HUES64 (cell line): Measurements from ENCODE around the gene GINS3.
"Not testable (repeated sequence)": the region's sequence is repeated elsewhere in the genome, so short reads cannot be mapped to it uniquely, and the experiment has no call there.

Source experiments
- H3K27ac ChIP-seq: 2 replicates; pipeline ENCODE4 v1.7.0; 2013; ENCODE audit warnings: low read depth, low read length, inconsistent platforms
- H3K27me3 ChIP-seq: 2 replicates; pipeline ENCODE4 v1.6.1; 2013; ENCODE audit warnings: mild to moderate bottlenecking, low read length; ENCODE audit not compliant: insufficient read depth
- H3K36me3 ChIP-seq: 2 replicates; pipeline ENCODE4 v1.6.1; 2013; ENCODE audit warnings: mild to moderate bottlenecking, low read length; ENCODE audit not compliant: insufficient read depth
- H3K4me1 ChIP-seq: 2 replicates; pipeline ENCODE4 v1.6.1; 2013; ENCODE audit warnings: mild to moderate bottlenecking, low read length, moderate library complexity; ENCODE audit not compliant: insufficient read depth
- H3K4me3 ChIP-seq: 2 replicates; pipeline ENCODE4 v1.5.1; 2013; ENCODE audit warnings: mild to moderate bottlenecking, low read length, moderate library complexity
- H3K9ac ChIP-seq: 2 replicates; pipeline ENCODE4 v1.6.1; 2013; ENCODE audit warnings: mild to moderate bottlenecking, low read depth, low read length
- H3K9me3 ChIP-seq: 2 replicates; pipeline ENCODE4 v1.6.1; 2013; ENCODE audit warnings: low read depth, low read length; ENCODE audit not compliant: insufficient read depth
- WGBS: fragments of 150-250, 120-280 bp; methylation state at CpG from one replicate; pipeline ENCODE4 v1.1.7; 2013; ENCODE audit warnings: missing lambda C conversion rate; 5-methylcytosine and 5-hydroxymethylcytosine counted together

Gene GINS3

DNA sequence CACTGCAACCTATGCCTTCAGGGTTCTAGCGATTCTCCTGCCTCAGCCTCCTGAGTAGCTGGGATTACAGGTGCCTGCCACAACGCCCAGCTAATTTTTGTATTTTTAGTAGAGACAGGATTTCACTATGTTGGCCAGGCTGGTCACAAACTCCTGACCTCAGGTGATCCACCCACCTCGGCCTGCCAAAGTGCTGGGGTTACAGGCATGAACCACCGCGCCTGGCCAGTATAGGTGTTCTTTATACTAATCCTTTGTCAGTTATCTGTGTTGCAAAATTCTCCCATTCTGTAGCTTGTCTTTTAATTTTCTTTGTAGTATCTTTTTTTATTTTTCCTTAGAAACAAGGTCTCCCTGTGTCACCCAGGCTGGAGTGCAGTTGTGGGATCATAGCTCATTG is 23.7 kb downstream of the GINS3 start:
- not testable (repeated sequence) for H3K9me3 ChIP-seq, H3K36me3 ChIP-seq, H3K4me3 ChIP-seq, H3K27me3 ChIP-seq, H3K9ac ChIP-seq, H3K27ac ChIP-seq
- peaks cover 13% of the 10 kb centered on the region for H3K4me1 ChIP-seq
- WGBS, result 97% methylated on average over 5 of the region's 5 CpGs

DNA sequence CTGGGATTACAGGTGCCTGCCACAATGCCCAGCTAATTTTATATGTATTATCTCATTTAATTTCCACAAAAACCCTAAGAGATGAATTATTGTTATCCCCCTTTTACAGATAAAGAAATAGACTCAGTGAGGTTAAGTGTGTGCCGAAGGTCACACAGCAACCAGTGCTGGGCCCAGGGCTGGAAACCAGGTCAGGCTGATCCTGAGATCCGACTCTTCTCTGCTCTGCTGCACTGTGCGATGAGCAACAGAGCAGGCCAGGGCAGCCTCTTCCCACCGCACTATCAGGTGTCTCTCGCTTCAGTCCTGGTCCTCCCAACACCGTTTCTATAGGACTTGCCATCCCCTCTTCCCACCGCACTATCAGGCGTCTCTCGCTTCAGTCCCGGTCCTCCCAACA is 24.8 kb downstream of the GINS3 start:
- Histone ChIP-seq H3K4me3 (no peak overlapping the region), H3K9ac (no peak overlapping the region), H3K4me1 (peaks cover 13% of the 10 kb centered on the region), H3K9me3 (no peaks in the 10 kb centered on the region), H3K27me3 (no peaks in the 10 kb centered on the region; the same call in 1 of the 2 replicates), H3K36me3 (no peaks in the 10 kb centered on the region), H3K27ac (no peak overlapping the region)
- 94% methylated on average over 10 of the region's 10 CpGs for WGBS

DNA sequence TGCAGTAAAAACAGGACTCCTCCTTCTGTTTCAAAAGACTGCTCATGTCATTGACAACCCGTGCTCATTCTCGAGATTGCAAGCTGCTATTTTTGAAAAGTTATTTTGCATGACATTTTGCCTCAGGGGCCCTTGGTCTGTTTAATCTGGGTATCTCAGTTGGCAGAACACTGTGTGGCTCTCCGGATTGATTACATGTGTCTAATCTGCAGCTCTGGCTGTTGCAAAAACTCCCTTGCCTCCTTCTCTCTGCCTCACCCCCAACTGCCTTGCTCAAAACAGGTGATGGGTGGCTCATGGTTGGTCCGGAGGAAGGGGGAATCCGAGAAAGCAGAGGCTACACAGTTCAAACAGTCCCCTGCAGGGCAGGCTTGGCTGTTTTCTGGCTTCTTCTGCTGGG is 25.3 kb downstream of the GINS3 start:
- Histone ChIP-seq H3K9me3 (no peaks in the 10 kb centered on the region), H3K4me1 (peaks cover 13% of the 10 kb centered on the region), H3K4me3 (no peak overlapping the region), H3K9ac (no peak overlapping the region), H3K27me3 (no peaks in the 10 kb centered on the region; the same call in 1 of the 2 replicates), H3K27ac (no peak overlapping the region), H3K36me3 (no peaks in the 10 kb centered on the region)
- 80% methylated on average over 5 of the region's 5 CpGs for WGBS

DNA sequence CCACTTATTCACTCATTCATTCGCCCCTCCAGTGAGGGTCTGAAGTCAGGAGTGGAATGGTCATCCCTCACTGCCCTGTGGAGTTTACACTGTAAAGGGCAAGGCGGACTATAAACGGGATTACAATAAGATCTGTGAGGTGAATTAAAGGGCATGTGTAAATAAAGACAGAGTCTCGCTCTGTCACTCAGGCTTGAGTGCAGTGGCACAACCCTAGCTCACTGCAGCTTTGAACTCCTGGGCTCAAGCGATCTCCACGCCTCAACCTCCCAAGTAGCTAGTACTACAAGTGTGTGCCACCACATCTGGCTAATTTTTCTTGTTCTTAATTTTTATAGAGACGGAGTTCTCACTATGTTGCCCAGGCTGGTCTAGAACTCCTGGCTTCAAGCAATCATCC is 25.8 kb downstream of the GINS3 start:
- no peak overlapping the region for H3K27ac ChIP-seq
- H3K4me1 ChIP-seq, result peaks cover 13% of the 10 kb centered on the region
- no peak overlapping the region for H3K4me3 ChIP-seq
- H3K36me3 ChIP-seq, result no peaks in the 10 kb centered on the region
- WGBS, result 91% methylated on average over 7 of the region's 7 CpGs
- no peak overlapping the region for H3K9ac ChIP-seq
- no peaks in the 10 kb centered on the region for H3K9me3 ChIP-seq
- H3K27me3 ChIP-seq, result no peaks in the 10 kb centered on the region; the same call in 1 of the 2 replicates

DNA sequence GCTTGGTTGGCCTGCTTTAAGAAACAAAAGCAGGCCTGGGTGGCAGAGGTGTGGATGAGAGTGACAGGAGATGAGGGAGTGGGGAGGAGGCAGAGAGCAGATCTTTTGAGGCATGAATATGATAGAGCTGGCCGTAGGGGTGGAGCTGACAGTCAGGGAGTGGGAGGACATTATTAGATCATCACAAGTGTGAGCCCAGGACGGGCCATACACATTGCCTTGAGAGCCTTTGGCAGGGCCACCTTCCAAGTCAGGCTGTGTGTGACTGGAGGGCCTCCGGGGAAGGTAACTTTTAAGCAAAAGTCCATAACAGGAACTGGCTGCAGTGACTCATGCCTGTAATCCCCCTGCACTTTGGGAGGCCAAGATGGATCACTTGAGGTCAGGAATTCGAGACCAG is 26.3 kb downstream of the GINS3 start:
- H3K27ac ChIP-seq, result no peak overlapping the region
- H3K27me3 ChIP-seq, result no peaks in the 10 kb centered on the region; the same call in 1 of the 2 replicates

DNA sequence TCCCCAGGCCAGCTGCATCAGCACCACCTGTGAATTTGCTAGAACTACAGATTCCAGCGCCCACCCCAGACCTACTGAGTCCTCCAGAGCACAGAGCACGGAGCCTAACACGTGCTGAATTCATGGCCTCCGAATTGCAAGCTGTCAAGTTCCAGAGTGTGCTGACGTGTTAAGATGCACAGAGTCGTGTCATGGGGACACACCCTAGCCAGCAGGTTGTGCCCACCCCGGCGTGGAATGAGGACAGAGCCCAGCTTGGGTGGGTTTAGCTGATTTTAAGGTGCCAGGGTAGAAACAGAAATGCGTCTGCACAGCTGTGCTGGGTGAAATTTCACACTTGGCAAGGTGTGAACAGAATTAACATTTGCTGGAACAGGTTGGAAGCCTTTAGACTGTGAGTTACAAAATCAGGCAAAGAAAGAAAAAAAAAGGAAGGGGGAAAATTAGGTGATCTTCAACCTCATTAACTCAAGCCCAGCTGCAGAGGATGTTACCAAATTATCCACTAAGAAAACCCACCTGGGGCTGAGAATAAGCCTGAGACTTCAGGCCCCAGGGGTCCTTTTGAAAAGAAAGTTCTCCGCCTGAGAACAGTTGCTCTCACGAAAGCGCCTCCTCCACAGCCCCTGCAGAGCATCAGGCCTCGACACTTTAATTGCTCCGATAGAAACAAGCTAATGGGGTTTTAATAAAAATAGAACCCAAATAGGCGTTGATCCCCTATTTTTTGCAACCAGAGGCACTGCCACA is 27.1 kb downstream of the GINS3 start:
- Histone ChIP-seq H3K27me3 (no peaks in the 10 kb centered on the region; the same call in 1 of the 2 replicates), H3K9ac (no peak overlapping the region), H3K9me3 (no peaks in the 10 kb centered on the region), H3K27ac (peak overlapping the region; percentile 50; the same call in 1 of the 2 replicates), H3K4me1 (peaks cover 13% of the 10 kb centered on the region), H3K4me3 (no peak overlapping the region), H3K36me3 (no peaks in the 10 kb centered on the region)
- 48% methylated on average over 15 of the region's 15 CpGs for WGBS

More for the DNA sequence above, 26.3 kb downstream of the GINS3 start:
- Histone ChIP-seq H3K36me3 (no peaks in the 10 kb centered on the region), H3K4me1 (peaks cover 13% of the 10 kb centered on the region), H3K9ac (no peak overlapping the region), H3K4me3 (no peak overlapping the region), H3K9me3 (no peaks in the 10 kb centered on the region)
- 72% methylated on average over 4 of the region's 4 CpGs for WGBS

DNA sequence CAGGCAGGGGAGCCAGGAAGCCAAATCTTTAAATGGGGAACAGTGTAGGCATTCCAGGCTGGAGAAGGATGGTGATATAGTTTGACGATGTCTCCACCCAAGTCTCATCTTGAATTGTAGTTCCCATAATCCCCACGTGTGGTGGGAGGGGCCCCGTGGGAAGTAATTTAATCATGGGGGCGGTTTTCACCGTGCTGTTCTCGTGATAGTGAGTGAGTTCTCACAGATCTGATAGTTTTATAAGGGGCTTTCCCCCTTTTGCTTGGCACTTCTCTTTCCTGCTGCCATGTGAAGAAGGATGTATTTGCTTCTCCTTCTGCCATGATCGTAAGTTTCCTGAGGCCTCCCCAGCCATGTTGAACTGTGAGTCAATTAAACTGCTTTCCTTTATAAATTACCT is 28.8 kb downstream of the GINS3 start:
- Histone ChIP-seq H3K27ac (no peak overlapping the region), H3K27me3 (no peaks in the 10 kb centered on the region; the same call in 1 of the 2 replicates), H3K36me3 (no peaks in the 10 kb centered on the region), H3K4me3 (no peak overlapping the region), H3K9me3 (no peaks in the 10 kb centered on the region), H3K4me1 (peaks cover 13% of the 10 kb centered on the region), H3K9ac (no peak overlapping the region)
- WGBS, result 71% methylated on average over 7 of the region's 7 CpGs

DNA sequence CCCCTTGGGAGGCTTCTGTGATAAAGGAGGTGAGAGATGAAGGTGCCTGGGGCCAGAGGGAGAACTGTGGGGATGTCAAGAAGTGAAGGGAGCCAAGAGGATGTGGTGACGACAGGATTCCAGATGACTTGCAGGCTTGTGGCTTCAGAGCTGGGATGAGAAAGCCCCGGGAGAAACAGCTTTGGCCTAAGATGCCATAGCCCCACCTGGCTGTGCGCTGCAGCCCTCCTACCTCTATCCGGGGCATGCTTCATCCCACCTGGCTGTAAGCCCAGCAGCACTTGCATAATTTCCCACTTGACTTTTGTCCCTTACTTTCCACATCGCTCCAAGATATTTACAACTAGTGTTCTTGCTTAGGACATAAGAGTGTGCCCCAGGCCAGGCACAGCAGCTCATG is 29.3 kb downstream of the GINS3 start:
- WGBS, result 87% methylated on average over 5 of the region's 5 CpGs
- H3K4me3 ChIP-seq, result no peak overlapping the region
- peaks cover 13% of the 10 kb centered on the region for H3K4me1 ChIP-seq
- no peaks in the 10 kb centered on the region for H3K36me3 ChIP-seq
- no peak overlapping the region for H3K9ac ChIP-seq
- H3K27me3 ChIP-seq, result no peaks in the 10 kb centered on the region; the same call in 1 of the 2 replicates
- H3K27ac ChIP-seq, result no peak overlapping the region
- no peaks in the 10 kb centered on the region for H3K9me3 ChIP-seq

DNA sequence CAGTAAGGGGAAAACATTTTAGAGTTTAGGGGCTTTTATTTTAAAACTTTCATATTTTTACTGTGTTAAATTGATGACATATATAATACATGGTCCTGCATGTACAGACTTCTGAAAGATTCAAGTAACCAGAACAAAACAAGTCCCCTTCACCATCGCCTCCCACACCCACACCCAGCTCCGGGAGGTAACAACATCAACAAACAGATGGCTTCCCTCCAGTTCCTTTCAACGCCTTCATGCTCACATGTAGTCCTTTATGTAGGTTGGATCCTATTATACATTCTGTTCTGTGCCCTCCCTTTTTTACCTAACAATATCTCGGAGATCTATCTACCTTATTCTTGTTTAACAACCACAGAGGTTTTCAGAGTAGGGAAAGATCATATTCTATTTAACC is 30.5 kb downstream of the GINS3 start:
- Histone ChIP-seq H3K27ac (no peak overlapping the region), H3K4me1 (peaks cover 13% of the 10 kb centered on the region)
- WGBS, result 88% methylated on average over 2 of the region's 4 CpGs

DNA sequence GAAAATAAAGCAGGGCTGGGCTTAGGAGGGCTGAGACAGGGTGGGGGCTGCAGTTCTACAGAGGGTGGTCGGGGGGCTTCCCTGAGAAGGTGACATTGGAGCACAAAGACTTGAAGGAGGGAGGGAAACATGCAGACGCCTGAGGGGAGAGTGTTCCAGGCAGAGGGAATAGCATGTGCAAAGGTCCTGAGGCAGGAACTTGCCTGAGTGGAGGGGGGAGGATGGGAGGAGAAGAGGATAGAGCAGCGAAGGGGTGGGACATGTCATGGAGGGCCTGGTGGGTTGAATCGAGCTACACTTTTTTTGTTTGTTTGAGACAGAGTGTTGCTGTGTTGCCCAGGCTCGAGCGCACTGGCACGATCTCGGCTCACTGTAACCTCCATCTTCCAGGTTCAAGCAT is 33.0 kb downstream of the GINS3 start:
- no peaks in the 10 kb centered on the region for H3K4me1 ChIP-seq
- H3K27me3 ChIP-seq, result no peaks in the 10 kb centered on the region
- 93% methylated on average over 8 of the region's 8 CpGs for WGBS
- no peak overlapping the region for H3K9ac ChIP-seq
- no peaks in the 10 kb centered on the region for H3K9me3 ChIP-seq
- H3K4me3 ChIP-seq, result no peak overlapping the region
- no peaks in the 10 kb centered on the region for H3K36me3 ChIP-seq
- no peak overlapping the region for H3K27ac ChIP-seq

More for the DNA sequence above, 30.5 kb downstream of the GINS3 start:
- H3K4me3 ChIP-seq, result no peak overlapping the region
- H3K9ac ChIP-seq, result no peak overlapping the region
- no peaks in the 10 kb centered on the region for H3K9me3 ChIP-seq
- no peaks in the 10 kb centered on the region for H3K27me3 ChIP-seq
- H3K36me3 ChIP-seq, result no peaks in the 10 kb centered on the region

DNA sequence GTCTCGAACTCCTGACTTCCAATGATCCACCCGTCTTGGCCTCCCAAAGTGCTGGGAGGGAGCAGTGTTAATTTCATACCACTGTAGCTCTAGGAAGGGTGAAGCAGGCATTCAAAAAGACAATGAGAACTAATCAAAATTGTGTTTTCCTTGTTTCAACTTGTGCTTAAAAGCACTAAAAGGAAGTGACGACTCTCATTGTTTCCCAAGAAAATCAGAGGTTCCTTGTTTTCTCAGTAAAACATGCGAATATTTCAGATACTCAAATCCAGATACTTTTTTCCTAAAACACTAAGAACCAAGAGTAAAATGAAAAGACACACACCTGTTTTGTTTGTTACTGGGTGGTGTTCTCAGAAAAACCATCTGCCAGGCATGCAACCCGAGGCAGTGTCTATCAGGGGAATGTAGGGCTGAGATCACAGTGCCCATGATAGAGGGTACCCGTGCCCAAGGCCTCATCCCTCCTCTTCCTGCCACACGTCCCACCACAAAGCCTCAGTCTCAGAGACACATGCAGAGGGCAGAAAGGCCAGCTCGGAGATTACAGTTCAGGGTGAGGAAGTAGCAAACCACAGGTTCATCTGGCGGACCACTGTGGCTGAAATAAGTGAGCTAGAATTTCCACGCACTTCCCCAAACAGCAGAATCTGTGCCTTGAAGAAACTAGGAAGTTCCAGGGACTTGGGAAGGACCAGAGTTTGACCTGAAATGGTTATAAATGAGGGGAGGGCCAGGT is 33.7 kb downstream of the GINS3 start:
- WGBS, result 90% methylated on average over 10 of the region's 10 CpGs
- no peak overlapping the region for H3K27ac ChIP-seq
- H3K4me3 ChIP-seq, result no peak overlapping the region
- no peaks in the 10 kb centered on the region for H3K36me3 ChIP-seq
- H3K4me1 ChIP-seq, result no peaks in the 10 kb centered on the region
- no peak overlapping the region for H3K9ac ChIP-seq
- no peaks in the 10 kb centered on the region for H3K27me3 ChIP-seq
- no peaks in the 10 kb centered on the region for H3K9me3 ChIP-seq
